HEK293 (cell line): ENCODE measurements around the gene STIM2.
A peak's percentile ranks its signal among the peaks of the same experiment; 100 is the strongest.
"Not testable (repeated sequence)": the region's sequence is repeated elsewhere in the genome, so short reads cannot be mapped to it uniquely, and the experiment has no call there.

Experiments used
- CTCF ChIA-PET: fragments of 350-600 bp; formaldehyde crosslinking; extraction: SDS; loops from one replicate; lab custom pipeline; 2021; ENCODE audit warnings: antibody characterized with exemption; lab: Yijun Ruan, JAX
- POLR2A ChIA-PET: fragments of 300-600 bp; formaldehyde crosslinking; extraction: SDS; loops from one replicate; lab custom pipeline; 2020; ENCODE audit warnings: antibody characterized with exemption, inconsistent platforms; lab: Yijun Ruan, JAX
- H3K27ac ChIP-seq: fragments of 200-500 bp; sonication (Bioruptor generic); 2 replicates; pipeline ENCODE4 v1.5.1; 2014; ENCODE audit warnings: low read depth, low read length, control low read depth, inconsistent platforms; ENCODE audit errors: extremely low read depth
- H3K36me3 ChIP-seq, 2 experiments: fragments of 200-500 bp in 1 of 2; sonication (Bioruptor generic) in 1 of 2; 1 replicate in 1 of 2; 2 replicates in 1 of 2; pipeline ENCODE4 v1.5.1; 2014 to 2017; ENCODE audit warnings: inconsistent platforms in 2 of 2, low read length in 2 of 2; ENCODE audit not compliant: control insufficient read depth in 2 of 2, insufficient read depth in 1 of 2
- H3K4me1 ChIP-seq: fragments of 200-500 bp; sonication (Bioruptor generic); 2 replicates; pipeline ENCODE4 v1.5.1; 2014; ENCODE audit warnings: mild to moderate bottlenecking, low read length, inconsistent platforms; ENCODE audit not compliant: control insufficient read depth, insufficient read depth
- H3K4me3 ChIP-seq: 2 replicates; pipeline ENCODE4 v1.5.1; 2011; ENCODE audit warnings: low read depth, mild to moderate bottlenecking, control low read depth, low read length, moderate library complexity
- H3K9me3 ChIP-seq: fragments of 200-500 bp; sonication (Bioruptor generic); 2 replicates; pipeline ENCODE4 v1.5.1; 2014; ENCODE audit warnings: low read depth, low read length, inconsistent platforms; ENCODE audit not compliant: control insufficient read depth, insufficient read depth
- GLI2 ChIP-seq: fragments of 450-650 bp; formaldehyde crosslinking; IDR thresholded peaks from 2 replicates; pipeline ENCODE4; 2017; ENCODE audit warnings: missing biosample characterization, missing genetic modification characterization, low read depth, borderline replicate concordance
- PRDM1 ChIP-seq: fragments of 450-650 bp; formaldehyde crosslinking; IDR thresholded peaks from 2 replicates; pipeline ENCODE4; 2016; ENCODE audit warnings: missing biosample characterization, missing genetic modification characterization
- PRDM6 ChIP-seq: fragments of 450-650 bp; formaldehyde crosslinking; IDR thresholded peaks from 2 replicates; pipeline ENCODE4 v1.5.1; 2017; ENCODE audit warnings: missing biosample characterization, missing genetic modification characterization
- RBAK ChIP-seq: fragments of 450-650 bp; formaldehyde crosslinking; IDR thresholded peaks from 2 replicates; pipeline ENCODE4 v1.5.1; 2016; ENCODE audit warnings: missing biosample characterization, missing genetic modification characterization
- SETDB1 ChIP-seq: IDR thresholded peaks from one replicate; pipeline ENCODE4 v1.6.1; 2017; ENCODE audit warnings: mild to moderate bottlenecking, low read length, moderate library complexity, mixed read lengths; ENCODE audit not compliant: insufficient read length
- TRIM28 ChIP-seq: IDR thresholded peaks from 2 replicates; pipeline ENCODE4 v1.6.1; 2011; ENCODE audit warnings: low read length, control low read depth, borderline replicate concordance
- ZNF10 ChIP-seq: fragments of 450-650 bp; formaldehyde crosslinking; IDR thresholded peaks from 2 replicates; pipeline ENCODE4 v1.5.1; 2017; ENCODE audit warnings: missing biosample characterization, missing genetic modification characterization
- ZNF146 ChIP-seq: fragments of 450-650 bp; formaldehyde crosslinking; IDR thresholded peaks from 2 replicates; pipeline ENCODE4 v1.5.1; 2016; ENCODE audit warnings: missing biosample characterization, missing genetic modification characterization
- ZNF155 ChIP-seq: fragments of 450-650 bp; formaldehyde crosslinking; IDR thresholded peaks from 2 replicates; pipeline ENCODE4 v1.5.1; 2016; ENCODE audit warnings: missing biosample characterization, missing genetic modification characterization
- ZNF529 ChIP-seq: fragments of 450-650 bp; formaldehyde crosslinking; IDR thresholded peaks from 2 replicates; pipeline ENCODE4 v1.5.1; 2017; ENCODE audit warnings: missing genetic modification characterization, missing biosample characterization; ENCODE audit not compliant: insufficient replicate concordance
- ZNF580 ChIP-seq: fragments of 450-650 bp; formaldehyde crosslinking; IDR thresholded peaks from 2 replicates; pipeline ENCODE4 v1.5.1; 2016; ENCODE audit warnings: missing biosample characterization, missing genetic modification characterization
- TF ChIP-seq, protein P1 (sequence below): fragments of 450-650 bp; formaldehyde crosslinking; IDR thresholded peaks from 2 replicates; pipeline ENCODE4 v1.5.0; 2017; ENCODE audit warnings: missing biosample characterization, missing genetic modification characterization, borderline replicate concordance
- TF ChIP-seq, protein P2 (sequence below): fragments of 450-650 bp; formaldehyde crosslinking; IDR thresholded peaks from 2 replicates; pipeline ENCODE4 v1.5.1; 2017; ENCODE audit warnings: missing biosample characterization, missing genetic modification characterization

The STIM2 gene

GRCh38 chr4:26891054-26891453 lies 30.4 kb downstream of the STIM2 start:
- H3K36me3 ChIP-seq: no peaks in the 10 kb centered on the region
- no peak overlapping the region for H3K27ac ChIP-seq
- no peaks in the 10 kb centered on the region for H3K4me1 ChIP-seq
- ChIA-PET POLR2A (no interaction called here), CTCF (interaction anchor here (0.6 to 1.0 kb wide), 2 partner anchors 9 to 42 kb away, joined by 3 to 4 read pairs; no protein-coding TSS in a partner anchor)
- TF ChIP-seq ZNF10 (peak; percentile 81), PRDM1 (tag by site-specific recombination) (no peak)
- TF ChIP-seq, all 188 proteins: peak for 1
- Histone ChIP-seq H3K9me3 (no peaks in the 10 kb centered on the region), H3K4me3 (no peak overlapping the region)

DNA sequence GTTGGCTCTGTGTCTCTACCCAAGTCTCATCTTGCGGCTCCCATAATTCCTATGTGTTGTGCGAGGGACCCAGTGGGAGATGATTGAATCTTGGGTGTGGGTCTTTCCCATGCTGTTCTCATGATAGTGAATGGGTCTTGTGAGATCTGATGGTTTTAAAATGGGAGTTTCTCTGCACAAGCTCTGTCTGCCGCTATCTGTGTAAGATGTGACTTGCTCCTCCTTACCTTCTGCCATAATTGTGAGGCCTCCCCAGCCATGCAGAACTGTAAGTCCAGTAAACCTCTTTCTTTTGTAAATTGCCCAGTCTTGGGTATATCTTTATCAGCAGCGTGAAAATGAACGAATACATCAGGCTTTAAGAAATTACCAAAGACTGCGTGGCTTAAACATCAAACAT lies 31.2 kb downstream of the STIM2 start:
- Histone ChIP-seq H3K36me3 (no peaks in the 10 kb centered on the region), H3K4me3 (no peak overlapping the region), H3K9me3 (no peaks in the 10 kb centered on the region), H3K4me1 (no peaks in the 10 kb centered on the region), H3K27ac (no peak overlapping the region)
- ChIA-PET POLR2A (no interaction called here), CTCF (no interaction called here)
- TF ChIP-seq SETDB1 (peak; percentile 50), ZNF580 (no peak)

DNA sequence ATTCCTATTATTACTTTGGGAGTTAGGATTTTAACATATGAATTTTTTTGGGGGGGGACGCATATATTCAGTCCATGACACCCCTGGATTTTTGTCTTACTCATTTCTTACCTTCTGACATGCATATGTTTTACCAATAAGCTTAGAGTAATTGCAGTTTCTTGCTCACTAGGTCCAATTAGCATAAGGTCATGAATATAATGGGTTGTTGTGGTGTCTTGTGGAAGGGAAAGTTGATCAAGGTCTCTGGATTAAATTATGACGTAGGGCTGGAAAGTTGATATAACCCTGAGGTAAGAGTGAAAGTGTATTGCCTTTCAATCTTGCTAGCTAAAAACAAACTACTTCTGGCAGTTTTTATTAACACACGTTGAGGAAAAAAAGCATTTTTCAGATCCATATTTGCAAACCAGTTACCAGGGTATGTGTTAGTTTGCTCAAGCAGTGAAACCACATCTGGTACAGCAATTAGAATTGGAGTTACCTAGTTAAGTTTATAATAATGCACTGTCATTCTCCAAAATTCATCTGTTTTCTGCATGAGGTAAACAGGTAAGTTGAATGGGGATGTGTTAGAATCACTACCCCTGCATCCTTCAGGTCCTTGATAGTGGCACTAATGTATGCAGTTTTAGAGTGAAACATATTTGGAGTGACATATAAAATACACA lies 32.0 kb downstream of the STIM2 start:
- POLR2A ChIA-PET: no interaction called here

DNA sequence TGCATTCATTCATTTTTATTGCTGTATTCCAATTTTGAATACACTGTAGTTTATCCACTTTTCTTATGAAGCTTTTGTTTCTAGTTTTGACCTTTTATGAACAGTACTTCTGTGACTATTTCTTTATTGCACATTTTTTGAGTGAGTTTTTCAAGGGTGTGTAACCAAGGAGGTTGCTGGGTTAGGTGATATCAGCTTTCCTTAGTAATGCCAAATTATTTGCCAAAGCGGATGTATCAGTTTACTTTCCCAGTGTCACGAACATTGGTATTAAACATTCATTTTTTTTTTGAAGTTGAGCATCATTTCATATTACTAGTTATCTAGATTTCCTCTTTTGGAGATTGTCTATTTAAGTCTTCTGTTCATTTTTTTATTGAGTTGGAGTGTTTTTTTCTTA lies 32.9 kb downstream of the STIM2 start:
- CTCF ChIA-PET: no interaction called here
- POLR2A ChIA-PET: no interaction called here
- H3K9me3 ChIP-seq: no peaks in the 10 kb centered on the region

More for the DNA sequence above, 32.0 kb downstream of the STIM2 start:
- Histone ChIP-seq H3K36me3 (no peaks in the 10 kb centered on the region), H3K4me3 (no peak overlapping the region), H3K4me1 (no peaks in the 10 kb centered on the region), H3K27ac (no peak overlapping the region), H3K9me3 (no peaks in the 10 kb centered on the region)
- TF ChIP-seq TRIM28: no peak
- TF ChIP-seq ZNF146 (tag by site-specific recombination): no peak
- TF ChIP-seq ZNF529 (tag by site-specific recombination): no peak
- no peak for TF ChIP-seq RBAK
- TF ChIP-seq, protein P1, sequence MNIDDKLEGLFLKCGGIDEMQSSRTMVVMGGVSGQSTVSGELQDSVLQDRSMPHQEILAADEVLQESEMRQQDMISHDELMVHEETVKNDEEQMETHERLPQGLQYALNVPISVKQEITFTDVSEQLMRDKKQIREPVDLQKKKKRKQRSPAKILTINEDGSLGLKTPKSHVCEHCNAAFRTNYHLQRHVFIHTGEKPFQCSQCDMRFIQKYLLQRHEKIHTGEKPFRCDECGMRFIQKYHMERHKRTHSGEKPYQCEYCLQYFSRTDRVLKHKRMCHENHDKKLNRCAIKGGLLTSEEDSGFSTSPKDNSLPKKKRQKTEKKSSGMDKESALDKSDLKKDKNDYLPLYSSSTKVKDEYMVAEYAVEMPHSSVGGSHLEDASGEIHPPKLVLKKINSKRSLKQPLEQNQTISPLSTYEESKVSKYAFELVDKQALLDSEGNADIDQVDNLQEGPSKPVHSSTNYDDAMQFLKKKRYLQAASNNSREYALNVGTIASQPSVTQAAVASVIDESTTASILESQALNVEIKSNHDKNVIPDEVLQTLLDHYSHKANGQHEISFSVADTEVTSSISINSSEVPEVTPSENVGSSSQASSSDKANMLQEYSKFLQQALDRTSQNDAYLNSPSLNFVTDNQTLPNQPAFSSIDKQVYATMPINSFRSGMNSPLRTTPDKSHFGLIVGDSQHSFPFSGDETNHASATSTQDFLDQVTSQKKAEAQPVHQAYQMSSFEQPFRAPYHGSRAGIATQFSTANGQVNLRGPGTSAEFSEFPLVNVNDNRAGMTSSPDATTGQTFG (tag by site-specific recombination): no peak
- TF ChIP-seq GLI2 (tag by site-specific recombination): no peak
- TF ChIP-seq, protein P2, sequence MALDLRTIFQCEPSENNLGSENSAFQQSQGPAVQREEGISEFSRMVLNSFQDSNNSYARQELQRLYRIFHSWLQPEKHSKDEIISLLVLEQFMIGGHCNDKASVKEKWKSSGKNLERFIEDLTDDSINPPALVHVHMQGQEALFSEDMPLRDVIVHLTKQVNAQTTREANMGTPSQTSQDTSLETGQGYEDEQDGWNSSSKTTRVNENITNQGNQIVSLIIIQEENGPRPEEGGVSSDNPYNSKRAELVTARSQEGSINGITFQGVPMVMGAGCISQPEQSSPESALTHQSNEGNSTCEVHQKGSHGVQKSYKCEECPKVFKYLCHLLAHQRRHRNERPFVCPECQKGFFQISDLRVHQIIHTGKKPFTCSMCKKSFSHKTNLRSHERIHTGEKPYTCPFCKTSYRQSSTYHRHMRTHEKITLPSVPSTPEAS: no peak
- CTCF ChIA-PET: no interaction called here

GRCh38 chr4:26894881-26895280 lies 34.2 kb downstream of the STIM2 start:
- POLR2A ChIA-PET, H3K27ac ChIP-seq, H3K4me3 ChIP-seq, H3K36me3 ChIP-seq, CTCF ChIA-PET, H3K4me1 ChIP-seq, H3K9me3 ChIP-seq: not testable (repeated sequence)

More for the DNA sequence above, 32.9 kb downstream of the STIM2 start:
- H3K4me3 ChIP-seq: no peak overlapping the region
- no peaks in the 10 kb centered on the region for H3K36me3 ChIP-seq
- TF ChIP-seq PRDM6 (tag by site-specific recombination): 0 out of 2 replicates have a peak, but pooled peaks have one; percentile 7
- no peak for TF ChIP-seq ZNF155 (tag by site-specific recombination)
- no peaks in the 10 kb centered on the region for H3K4me1 ChIP-seq
- no peak overlapping the region for H3K27ac ChIP-seq
